H1 (cell line): ENCODE results near the gene GDF2. TPM values are rescaled to one million over a fixed set of nuclear protein-coding genes. Genes with fewer than 3 reads are reported as not detected.

Source experiments
- polyA plus RNA-seq, 7 experiments: library from polyadenylated mRNA; depleted of rRNA in 3 of 7; stranded (reverse) in 5 of 7; unstranded in 2 of 7; fragments of >200 nt in 5 of 7; fragments of 200-250 nt in 2 of 7; gene quantifications; 1 replicate in 5 of 7; 2 replicates in 1 of 7; 4 replicates in 1 of 7; pipeline versions ENCODE4 v1.2.1 to v1.2.3, GENCODE V29; 2011 to 2013; ENCODE audit warnings: missing spikeins in 2 of 7, mixed read lengths in 2 of 7
- total RNA-seq: library from RNA; stranded (reverse); fragmentation: NEBNext Ultra II Directional; extraction: Animal tissue kit (Norgen Biotek cat#: 25700); gene quantifications from 2 replicates; pipeline ENCODE4 v1.2.1, GENCODE V29; 2021
- TF ChIP-seq, protein P1 (sequence below): fragments of 300-600 bp; sonication (generic); IDR thresholded peaks from 2 replicates; pipeline ENCODE4 v1.7.1; 2012; ENCODE audit warnings: low read length, moderate library complexity, mild to moderate bottlenecking, inconsistent platforms; ENCODE audit not compliant: insufficient replicate concordance

Gene GDF2
- total and polyA plus RNA-seq, 2 of the 8 experiments (the other 6 are each of a cell fraction or from before 2014, with no cell fraction given), result not detected

DNA sequence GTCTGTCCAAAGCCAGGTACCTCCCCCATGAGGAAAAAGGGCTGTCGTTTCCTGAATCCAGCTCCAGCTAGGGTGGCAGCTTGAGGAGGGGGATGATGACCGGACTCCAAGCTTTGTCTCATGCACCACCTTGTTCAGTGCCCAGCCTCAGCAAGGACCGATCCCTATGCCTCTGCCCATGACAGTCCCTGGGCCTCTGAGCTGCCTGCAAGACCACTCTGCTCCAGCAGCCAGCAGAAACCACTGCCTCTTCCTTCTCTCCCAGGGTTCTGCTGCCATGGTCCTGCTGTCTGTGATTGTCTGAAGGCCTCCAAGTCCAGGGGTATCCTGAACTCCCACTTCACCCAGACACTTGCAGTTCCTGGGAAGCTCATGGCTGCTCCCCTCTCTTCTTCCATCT is 43.5 kb upstream of the GDF2 start (continued):
- TF ChIP-seq, protein P1, sequence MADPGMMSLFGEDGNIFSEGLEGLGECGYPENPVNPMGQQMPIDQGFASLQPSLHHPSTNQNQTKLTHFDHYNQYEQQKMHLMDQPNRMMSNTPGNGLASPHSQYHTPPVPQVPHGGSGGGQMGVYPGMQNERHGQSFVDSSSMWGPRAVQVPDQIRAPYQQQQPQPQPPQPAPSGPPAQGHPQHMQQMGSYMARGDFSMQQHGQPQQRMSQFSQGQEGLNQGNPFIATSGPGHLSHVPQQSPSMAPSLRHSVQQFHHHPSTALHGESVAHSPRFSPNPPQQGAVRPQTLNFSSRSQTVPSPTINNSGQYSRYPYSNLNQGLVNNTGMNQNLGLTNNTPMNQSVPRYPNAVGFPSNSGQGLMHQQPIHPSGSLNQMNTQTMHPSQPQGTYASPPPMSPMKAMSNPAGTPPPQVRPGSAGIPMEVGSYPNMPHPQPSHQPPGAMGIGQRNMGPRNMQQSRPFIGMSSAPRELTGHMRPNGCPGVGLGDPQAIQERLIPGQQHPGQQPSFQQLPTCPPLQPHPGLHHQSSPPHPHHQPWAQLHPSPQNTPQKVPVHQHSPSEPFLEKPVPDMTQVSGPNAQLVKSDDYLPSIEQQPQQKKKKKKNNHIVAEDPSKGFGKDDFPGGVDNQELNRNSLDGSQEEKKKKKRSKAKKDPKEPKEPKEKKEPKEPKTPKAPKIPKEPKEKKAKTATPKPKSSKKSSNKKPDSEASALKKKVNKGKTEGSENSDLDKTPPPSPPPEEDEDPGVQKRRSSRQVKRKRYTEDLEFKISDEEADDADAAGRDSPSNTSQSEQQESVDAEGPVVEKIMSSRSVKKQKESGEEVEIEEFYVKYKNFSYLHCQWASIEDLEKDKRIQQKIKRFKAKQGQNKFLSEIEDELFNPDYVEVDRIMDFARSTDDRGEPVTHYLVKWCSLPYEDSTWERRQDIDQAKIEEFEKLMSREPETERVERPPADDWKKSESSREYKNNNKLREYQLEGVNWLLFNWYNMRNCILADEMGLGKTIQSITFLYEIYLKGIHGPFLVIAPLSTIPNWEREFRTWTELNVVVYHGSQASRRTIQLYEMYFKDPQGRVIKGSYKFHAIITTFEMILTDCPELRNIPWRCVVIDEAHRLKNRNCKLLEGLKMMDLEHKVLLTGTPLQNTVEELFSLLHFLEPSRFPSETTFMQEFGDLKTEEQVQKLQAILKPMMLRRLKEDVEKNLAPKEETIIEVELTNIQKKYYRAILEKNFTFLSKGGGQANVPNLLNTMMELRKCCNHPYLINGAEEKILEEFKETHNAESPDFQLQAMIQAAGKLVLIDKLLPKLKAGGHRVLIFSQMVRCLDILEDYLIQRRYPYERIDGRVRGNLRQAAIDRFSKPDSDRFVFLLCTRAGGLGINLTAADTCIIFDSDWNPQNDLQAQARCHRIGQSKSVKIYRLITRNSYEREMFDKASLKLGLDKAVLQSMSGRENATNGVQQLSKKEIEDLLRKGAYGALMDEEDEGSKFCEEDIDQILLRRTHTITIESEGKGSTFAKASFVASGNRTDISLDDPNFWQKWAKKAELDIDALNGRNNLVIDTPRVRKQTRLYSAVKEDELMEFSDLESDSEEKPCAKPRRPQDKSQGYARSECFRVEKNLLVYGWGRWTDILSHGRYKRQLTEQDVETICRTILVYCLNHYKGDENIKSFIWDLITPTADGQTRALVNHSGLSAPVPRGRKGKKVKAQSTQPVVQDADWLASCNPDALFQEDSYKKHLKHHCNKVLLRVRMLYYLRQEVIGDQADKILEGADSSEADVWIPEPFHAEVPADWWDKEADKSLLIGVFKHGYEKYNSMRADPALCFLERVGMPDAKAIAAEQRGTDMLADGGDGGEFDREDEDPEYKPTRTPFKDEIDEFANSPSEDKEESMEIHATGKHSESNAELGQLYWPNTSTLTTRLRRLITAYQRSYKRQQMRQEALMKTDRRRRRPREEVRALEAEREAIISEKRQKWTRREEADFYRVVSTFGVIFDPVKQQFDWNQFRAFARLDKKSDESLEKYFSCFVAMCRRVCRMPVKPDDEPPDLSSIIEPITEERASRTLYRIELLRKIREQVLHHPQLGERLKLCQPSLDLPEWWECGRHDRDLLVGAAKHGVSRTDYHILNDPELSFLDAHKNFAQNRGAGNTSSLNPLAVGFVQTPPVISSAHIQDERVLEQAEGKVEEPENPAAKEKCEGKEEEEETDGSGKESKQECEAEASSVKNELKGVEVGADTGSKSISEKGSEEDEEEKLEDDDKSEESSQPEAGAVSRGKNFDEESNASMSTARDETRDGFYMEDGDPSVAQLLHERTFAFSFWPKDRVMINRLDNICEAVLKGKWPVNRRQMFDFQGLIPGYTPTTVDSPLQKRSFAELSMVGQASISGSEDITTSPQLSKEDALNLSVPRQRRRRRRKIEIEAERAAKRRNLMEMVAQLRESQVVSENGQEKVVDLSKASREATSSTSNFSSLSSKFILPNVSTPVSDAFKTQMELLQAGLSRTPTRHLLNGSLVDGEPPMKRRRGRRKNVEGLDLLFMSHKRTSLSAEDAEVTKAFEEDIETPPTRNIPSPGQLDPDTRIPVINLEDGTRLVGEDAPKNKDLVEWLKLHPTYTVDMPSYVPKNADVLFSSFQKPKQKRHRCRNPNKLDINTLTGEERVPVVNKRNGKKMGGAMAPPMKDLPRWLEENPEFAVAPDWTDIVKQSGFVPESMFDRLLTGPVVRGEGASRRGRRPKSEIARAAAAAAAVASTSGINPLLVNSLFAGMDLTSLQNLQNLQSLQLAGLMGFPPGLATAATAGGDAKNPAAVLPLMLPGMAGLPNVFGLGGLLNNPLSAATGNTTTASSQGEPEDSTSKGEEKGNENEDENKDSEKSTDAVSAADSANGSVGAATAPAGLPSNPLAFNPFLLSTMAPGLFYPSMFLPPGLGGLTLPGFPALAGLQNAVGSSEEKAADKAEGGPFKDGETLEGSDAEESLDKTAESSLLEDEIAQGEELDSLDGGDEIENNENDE, result no peak
